Pancreas (tissue), 10 donors: ENCODE measurements around the gene TMED1. TPM values are rescaled to one million over a fixed set of nuclear protein-coding genes. Genes with fewer than 3 reads are reported as not detected.

Experiments used
- ATAC-seq, 4 donors: fragments of 200-7000 bp; cut with Tn5 transposase; one replicate each; pipeline versions ENCODE4 v1.8.0 to v1.9.1; 2020; ENCODE audit warnings: mild to moderate bottlenecking in 4 of 4, moderate library complexity in 4 of 4
- DNase-seq, 6 donors: peaks; one replicate each; pipeline ENCODE4 v3.0.0-alpha.2; 2020
- FAIRE-seq: peaks from 2 replicates; lab custom pipeline; 2012; peaks lifted over from hg19 to GRCh38; lab: Jason Lieb, UNC
- H3K27ac ChIP-seq, 4 donors: fragments of 200-600 bp; sonication (generic); 1 replicate in 3 of 4; 2 replicates in 1 of 4; pipeline versions ENCODE4 v1.5.0 to v1.8.0; 2020
- H3K27me3 ChIP-seq, 4 donors: fragments of 200-600 bp; one replicate each; pipeline ENCODE4 v1.8.0; 2021
- H3K36me3 ChIP-seq, 3 donors: fragments of 200-600 bp; sonication (generic) in 1 of 3; one replicate each; pipeline versions ENCODE4 v1.5.0 to v1.8.0; 2020 to 2021
- H3K4me1 ChIP-seq, 3 donors: fragments of 200-600 bp; one replicate each; pipeline ENCODE4 v1.8.0; 2021
- H3K4me3 ChIP-seq, 4 donors: fragments of 200-600 bp; sonication (generic) in 2 of 4; one replicate each; pipeline versions ENCODE4 v1.5.0 to v1.8.0; 2020 to 2021
- H3K9me3 ChIP-seq, 4 donors: fragments of 200-600 bp; one replicate each; pipeline ENCODE4 v1.8.0; 2021
- WGBS, 2 donors: extraction: QIAGEN DNeasy Blood & Tissue Kit; methylation state at CpG; one replicate each; pipeline ENCODE4 v1.1.7; 2013; 5-methylcytosine and 5-hydroxymethylcytosine counted together
- intact Hi-C, 3 donors: fragments of 100-400 bp; cut with DNase I; formaldehyde crosslinking; loops; one replicate each; pipeline versions ENCODE4 v1.11.1 to v1.14.2; 2022
- polyA plus RNA-seq, 2 donors: library from polyadenylated mRNA; stranded (reverse); fragments of 200-250 nt; gene quantifications; one replicate each; pipeline ENCODE4 v1.2.3, GENCODE V29; 2013
- total RNA-seq, 6 donors: library from RNA; stranded (reverse); fragmentation: NEBNext Ultra II Directional in 4 of 6; extraction: Animal tissue kit (Norgen Biotek cat#: 25700) in 4 of 6; gene quantifications; one replicate each; pipeline versions ENCODE4 v1.2.1 to v1.2.4, GENCODE V29; 2021 to 2023
- TF ChIP-seq, protein P1 (sequence below), 4 donors: fragments of 200-600 bp; sonication (generic) in 3 of 4; IDR thresholded peaks; one replicate each; pipeline versions ENCODE4 v1.5.0 to v1.8.0; 2021; ENCODE audit warnings: antibody characterized with exemption in 4 of 4
- donor health status: healthy with polysubstance abuse.
- donor health status: DM: no; HTN: no; CAD: no; lungs with moderate emphysema.
- donor health status: DM: no; HTN: no; CAD: no.
- donor health status: control.
- donor health status: control.
- donor health status: Bipolar disorder and iron deficiency.
- donor health status: DM: yes; HTN: yes; CAD: no.
- donor health status: DM: no; HTN: no; CAD: no.
- donor health status: DM: no; HTN: no; CAD: no.
- donor health status: DM: yes; HTN: yes; CAD: no.

Gene TMED1
- total and polyA plus RNA-seq, 8 donors: 13.6 to 32.3 (median 20.4) TPM

DNA sequence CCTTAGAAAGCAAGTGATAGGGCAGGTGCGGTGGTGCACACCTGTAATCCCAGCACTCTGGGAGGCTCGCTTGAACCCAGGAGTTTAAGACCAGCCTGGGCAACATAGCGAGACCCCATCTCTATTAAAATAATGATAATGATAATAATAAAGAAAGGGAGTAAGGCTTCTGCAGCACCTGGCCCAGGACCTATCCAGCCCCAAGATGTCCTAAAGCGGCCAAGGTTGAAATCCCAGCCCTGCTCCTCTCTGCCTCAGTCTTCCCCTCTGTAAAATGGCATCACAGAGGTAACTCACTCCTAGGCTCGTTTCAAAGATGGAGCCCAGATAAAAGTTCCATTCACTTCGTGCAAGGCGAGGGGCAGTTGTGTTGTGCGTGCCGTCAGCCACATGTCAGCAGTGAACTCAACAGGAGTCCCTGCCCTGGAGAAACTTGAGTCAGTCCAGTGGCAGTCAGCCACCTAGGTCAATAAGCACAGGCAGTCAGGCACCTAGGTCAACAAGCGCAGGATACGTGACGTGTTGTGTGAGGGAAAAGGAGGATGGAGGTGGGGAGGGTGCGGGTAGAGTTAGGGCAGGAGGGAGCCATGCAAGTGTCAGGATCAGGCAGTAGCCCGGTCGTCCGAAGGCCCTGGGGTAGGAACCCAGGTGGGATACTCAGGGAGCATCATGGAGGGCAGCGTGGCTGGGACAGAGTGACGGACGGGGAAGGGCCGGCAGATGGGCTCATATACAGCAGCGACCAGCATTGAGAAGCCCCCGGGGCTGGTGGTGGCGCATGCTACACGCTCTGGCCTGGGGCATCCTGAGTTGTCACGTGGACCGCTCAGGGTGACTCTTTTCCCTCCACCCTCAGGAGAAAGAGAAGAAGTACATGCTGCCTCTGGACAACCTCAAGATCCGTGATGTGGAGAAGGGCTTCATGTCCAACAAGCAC lies 16.6 kb downstream of the TMED1 start:
- no peak overlapping the region for H3K4me3 ChIP-seq
- intact Hi-C loops: no loop called here
- TF ChIP-seq, protein P1, sequence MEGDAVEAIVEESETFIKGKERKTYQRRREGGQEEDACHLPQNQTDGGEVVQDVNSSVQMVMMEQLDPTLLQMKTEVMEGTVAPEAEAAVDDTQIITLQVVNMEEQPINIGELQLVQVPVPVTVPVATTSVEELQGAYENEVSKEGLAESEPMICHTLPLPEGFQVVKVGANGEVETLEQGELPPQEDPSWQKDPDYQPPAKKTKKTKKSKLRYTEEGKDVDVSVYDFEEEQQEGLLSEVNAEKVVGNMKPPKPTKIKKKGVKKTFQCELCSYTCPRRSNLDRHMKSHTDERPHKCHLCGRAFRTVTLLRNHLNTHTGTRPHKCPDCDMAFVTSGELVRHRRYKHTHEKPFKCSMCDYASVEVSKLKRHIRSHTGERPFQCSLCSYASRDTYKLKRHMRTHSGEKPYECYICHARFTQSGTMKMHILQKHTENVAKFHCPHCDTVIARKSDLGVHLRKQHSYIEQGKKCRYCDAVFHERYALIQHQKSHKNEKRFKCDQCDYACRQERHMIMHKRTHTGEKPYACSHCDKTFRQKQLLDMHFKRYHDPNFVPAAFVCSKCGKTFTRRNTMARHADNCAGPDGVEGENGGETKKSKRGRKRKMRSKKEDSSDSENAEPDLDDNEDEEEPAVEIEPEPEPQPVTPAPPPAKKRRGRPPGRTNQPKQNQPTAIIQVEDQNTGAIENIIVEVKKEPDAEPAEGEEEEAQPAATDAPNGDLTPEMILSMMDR (IDR thresholded peaks at IDR 0.05): no peak
- no peak for FAIRE-seq
- peak in 1 of 6 donors; percentile 55 for DNase-seq
- no peaks in the 10 kb centered on the region for H3K9me3 ChIP-seq
- 94 to 95% methylated on average over 27 of the region's 27 CpGs for WGBS, 2 donors
- no peak overlapping the region for H3K27ac ChIP-seq
- peaks cover 0 to 52% (median under 1%) of the 10 kb centered on the region in 3 donors for H3K36me3 ChIP-seq
- ATAC-seq: no peak
- no peaks in the 10 kb centered on the region for H3K4me1 ChIP-seq
- H3K27me3 ChIP-seq: no peaks in the 10 kb centered on the region

DNA sequence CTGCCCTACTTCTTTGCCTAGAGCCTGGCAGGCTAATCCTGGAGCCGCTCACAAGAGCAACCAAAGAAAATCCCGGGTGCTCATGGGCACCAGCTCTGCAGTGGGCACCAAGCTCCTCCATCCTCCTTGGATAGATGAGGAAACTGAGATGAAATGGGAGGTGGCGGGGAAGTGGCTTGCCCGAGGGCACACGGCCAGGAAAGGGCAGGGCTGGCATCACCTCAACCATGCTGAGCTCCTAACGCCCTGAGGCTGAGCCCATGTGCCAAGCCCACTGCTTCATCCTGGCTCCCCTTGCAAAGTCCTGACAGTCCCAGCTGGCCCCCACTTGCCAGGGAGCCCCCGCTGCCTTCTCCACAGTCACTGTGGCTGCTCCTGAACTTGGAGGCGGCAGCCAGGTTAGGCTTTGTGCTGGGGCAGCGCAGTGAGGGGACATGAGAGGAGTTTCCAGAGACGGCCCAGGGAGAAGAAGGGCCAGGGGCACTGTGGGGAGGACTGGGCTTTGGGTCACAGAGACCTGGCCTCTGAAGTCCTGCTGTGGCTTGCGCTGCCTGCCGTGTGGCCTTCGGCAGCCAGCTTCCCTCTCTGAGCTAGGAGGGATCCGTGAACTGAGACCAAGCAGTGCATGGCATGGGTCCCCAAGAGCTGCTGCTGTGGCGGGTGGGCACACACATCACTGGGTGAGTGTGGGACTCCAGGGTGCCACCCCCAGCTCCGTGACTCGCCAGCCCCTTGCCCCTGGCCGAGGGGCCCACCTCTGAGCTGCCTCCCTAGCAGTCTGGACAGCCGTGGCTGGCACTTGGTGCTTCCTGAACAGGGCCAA lies 17.5 kb downstream of the TMED1 start:
- no peaks in the 10 kb centered on the region for H3K4me1 ChIP-seq
- H3K36me3 ChIP-seq: peaks cover 0 to 49% (median 0%) of the 10 kb centered on the region in 3 donors
- no peak overlapping the region for H3K4me3 ChIP-seq
- 93 to 94% methylated on average over 19 of the region's 19 CpGs for WGBS, 2 donors
- TF ChIP-seq, protein P1 (IDR thresholded peaks at IDR 0.05): no peak
- FAIRE-seq (no peak), ATAC-seq (no peak), DNase-seq (peak in 1 of 6 donors; percentile 63)
- H3K9me3 ChIP-seq: no peaks in the 10 kb centered on the region
- intact Hi-C loops: no loop called here
- H3K27ac ChIP-seq: no peak overlapping the region
- H3K27me3 ChIP-seq: no peaks in the 10 kb centered on the region

DNA sequence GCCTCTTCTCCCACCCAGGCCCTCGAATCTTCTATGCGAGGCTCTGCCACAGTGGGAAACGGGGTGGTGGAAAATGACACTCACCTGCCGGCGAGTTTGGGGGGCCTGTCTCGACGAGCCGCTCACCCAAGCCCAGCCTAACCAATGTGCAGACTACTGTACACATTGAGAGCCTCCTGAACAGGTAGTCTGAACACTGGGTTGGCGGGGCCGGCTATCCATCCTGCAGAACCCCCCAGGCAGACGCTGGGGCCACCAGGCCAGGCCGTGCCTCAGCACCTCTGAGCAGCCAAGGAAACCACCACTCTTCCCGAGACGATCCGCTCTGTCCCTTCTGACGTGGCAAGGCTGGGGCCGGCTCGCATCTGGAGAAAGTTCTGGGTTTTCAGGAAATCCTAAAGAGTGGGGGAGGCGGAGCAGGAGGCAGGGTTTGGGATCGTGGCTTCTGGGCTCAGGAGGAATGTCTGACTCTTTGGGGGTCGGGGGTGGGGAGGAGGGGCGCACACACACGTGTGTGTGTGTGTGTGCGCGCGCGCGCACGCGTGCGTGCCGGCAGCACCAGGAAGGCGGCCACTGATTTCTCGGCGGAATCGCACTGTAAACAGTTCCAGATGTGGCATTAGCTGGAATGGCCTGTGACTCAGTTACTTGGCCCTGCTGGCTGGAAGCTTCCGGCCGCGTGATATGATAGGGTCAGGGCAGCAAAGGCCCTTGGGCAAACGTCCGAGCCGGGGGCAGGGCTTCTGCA lies 18.5 kb downstream of the TMED1 start:
- Histone ChIP-seq H3K4me3 (peak overlapping the region in 2 of 4 donors; percentile 9 to 20), H3K36me3 (peaks cover 0 to 43% (median 0%) of the 10 kb centered on the region in 3 donors)
- ATAC-seq: peak in 3 of 4 donors; percentile 17 to 34 (median 30)

DNA sequence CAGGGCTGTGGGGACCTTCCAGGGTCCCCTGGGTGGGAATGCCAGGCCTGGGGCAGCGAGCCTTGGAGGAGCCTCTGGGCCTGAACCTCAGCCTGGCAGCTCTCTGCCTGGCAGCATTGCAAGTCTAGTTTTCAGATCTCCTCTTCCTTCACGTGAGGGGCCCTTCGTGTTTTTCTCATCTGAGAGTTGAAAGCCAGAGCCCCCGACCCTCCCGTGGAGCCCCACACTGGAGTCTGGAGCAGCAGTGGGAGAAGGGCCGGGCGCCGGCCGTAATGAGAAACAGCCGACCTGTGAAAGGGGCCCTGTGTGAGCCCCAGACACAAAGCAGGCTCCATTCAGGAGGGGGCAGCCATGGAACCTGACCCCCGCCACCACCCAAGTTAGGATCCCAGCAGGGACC lies 19.3 kb downstream of the TMED1 start:
- Histone ChIP-seq H3K4me3 (peak overlapping the region in 1 of 4 donors; percentile 20), H3K27ac (peak overlapping the region in 1 of 4 donors; percentile 50), H3K36me3 (peaks cover 0 to 47% (median 3%) of the 10 kb centered on the region in 3 donors), H3K9me3 (no peaks in the 10 kb centered on the region), H3K27me3 (no peaks in the 10 kb centered on the region), H3K4me1 (no peaks in the 10 kb centered on the region)
- no peak for FAIRE-seq
- 87 to 88% methylated on average over 11 of the region's 11 CpGs for WGBS, 2 donors
- ATAC-seq: no peak
- intact Hi-C loops: no loop called here
- TF ChIP-seq, protein P1 (IDR thresholded peaks at IDR 0.05): no peak
- DNase-seq: no peak

More for the DNA sequence above, 18.5 kb downstream of the TMED1 start:
- 88 to 91% methylated on average over 42 of the region's 42 CpGs for WGBS, 2 donors
- TF ChIP-seq, protein P1 (IDR thresholded peaks at IDR 0.05): no peak
- no peaks in the 10 kb centered on the region for H3K9me3 ChIP-seq
- DNase-seq: peak in 1 of 6 donors; percentile 55
- peak overlapping the region in 1 of 4 donors; percentile 50 for H3K27ac ChIP-seq
- no peaks in the 10 kb centered on the region for H3K4me1 ChIP-seq
- H3K27me3 ChIP-seq: no peaks in the 10 kb centered on the region
- intact Hi-C loops: no loop called here
- FAIRE-seq: no peak
